ENCODE data around the gene CACNG5. TPM values are rescaled to one million over a fixed set of nuclear protein-coding genes. Genes with fewer than 3 reads are reported as not detected.

Gene CACNG5
- total and polyA plus RNA-seq, 2 experiments from 2014 or later: 1.8 to 3.3 TPM

GRCh38 chr17:66929591-66929990 lies 94.7 kb downstream of the CACNG5 start (continued):
- no peak for TF ChIP-seq POLR2AphosphoS5 (IDR thresholded peaks at IDR 0.05; ENCODE audit: low read depth)
- no peak for TF ChIP-seq ZNF331 (CRISPR knock-in tag; IDR thresholded peaks at IDR 0.05; ENCODE audit: low read depth)
- TF ChIP-seq EZH2phosphoT487 (IDR thresholded peaks at IDR 0.05; ENCODE audit: unreplicated experiment): no peak
- TF ChIP-seq REST (IDR thresholded peaks at IDR 0.05; ENCODE audit: unreplicated experiment): no peak
- TF ChIP-seq EZH2 (IDR thresholded peaks at IDR 0.05; ENCODE audit: low read depth, unreplicated experiment): no peak
- no peak for TF ChIP-seq NANOG (IDR thresholded peaks at IDR 0.05; ENCODE audit: borderline replicate concordance)
- TF ChIP-seq ZNF114 (CRISPR knock-in tag; IDR thresholded peaks at IDR 0.05): no peak

- H4K20me1 ChIP-seq (replicated peaks; ENCODE audit: insufficient read depth): no peaks in the 10 kb centered on the region
- Mint-ChIP-seq H3K36me3 (ENCODE audit: low read depth) (no peaks in the 10 kb centered on the region), H3K27ac (no peak overlapping the region), H3K9me3 (peaks cover 6% of the 10 kb centered on the region), H3K4me3 (no peak overlapping the region), H3K27me3 (ENCODE audit: insufficient read depth, low read depth, poor library complexity) (peaks cover 2% of the 10 kb centered on the region), H3K4me1 (no peaks in the 10 kb centered on the region)
- H3F3A ChIP-seq (replicated peaks; ENCODE audit: low read depth): no peaks in the 10 kb centered on the region
- no peak overlapping the region for H3K4me2 ChIP-seq
- TF ChIP-seq ZNF114 (CRISPR knock-in tag; IDR thresholded peaks at IDR 0.05): no peak
- no peak for TF ChIP-seq POLR2AphosphoS5 (IDR thresholded peaks at IDR 0.05; ENCODE audit: low read depth)
- TF ChIP-seq ETS1 (IDR thresholded peaks at IDR 0.05): peak; percentile 65
- DNase-seq (ENCODE audit: low spot score) (no peak), ATAC-seq (peak; percentile 90)
- no peaks in the 10 kb centered on the region for H3K36me3 ChIP-seq (ENCODE audit: insufficient read depth)
- no peaks in the 10 kb centered on the region for H3K79me2 ChIP-seq (replicated peaks; ENCODE audit: insufficient read depth)
- peak overlapping the region; percentile 73 for H2AFZ ChIP-seq
- no peak overlapping the region for H3K27ac ChIP-seq (ENCODE audit: low read depth)
- no peaks in the 10 kb centered on the region for H3K4me1 ChIP-seq (ENCODE audit: insufficient read depth)
- H3K4me3 ChIP-seq: no peak overlapping the region
- H3K9me2 ChIP-seq (ENCODE audit: insufficient read depth): peaks cover 4% of the 10 kb centered on the region
- no peaks in the 10 kb centered on the region for H3K27me3 ChIP-seq (ENCODE audit: insufficient read depth)
Measured at GRCh38 chr17:66930933-66931332, 96.0 kb downstream of the CACNG5 start.

DNA sequence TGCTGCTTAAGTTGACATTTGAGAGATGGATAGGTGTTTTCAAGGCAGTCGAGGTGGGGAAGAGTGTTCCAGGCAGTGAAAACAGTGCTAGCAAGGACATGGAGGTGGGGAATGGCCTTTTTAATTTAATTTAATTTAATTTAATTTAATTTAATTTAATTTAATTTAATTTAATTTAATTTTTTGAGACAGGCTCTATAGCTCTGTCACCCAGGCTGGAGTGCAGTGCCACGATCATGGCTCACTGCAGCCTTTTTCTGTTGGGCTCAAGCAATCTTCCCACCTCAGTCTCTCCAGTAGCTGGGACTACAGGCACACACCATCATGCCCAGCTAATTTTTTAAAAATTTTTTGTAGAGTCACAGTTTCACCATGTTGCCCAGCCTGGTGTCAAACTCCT lies 97.4 kb downstream of the CACNG5 start:
- Mint-ChIP-seq H3K27ac (no peak overlapping the region), H3K36me3 (ENCODE audit: low read depth) (no peaks in the 10 kb centered on the region), H3K4me3 (no peak overlapping the region), H3K27me3 (ENCODE audit: insufficient read depth, low read depth, poor library complexity) (peaks cover 2% of the 10 kb centered on the region), H3K4me1 (no peaks in the 10 kb centered on the region), H3K9me3 (peaks cover 18% of the 10 kb centered on the region)
- H3K27me3 ChIP-seq (ENCODE audit: insufficient read depth): no peaks in the 10 kb centered on the region
- no peaks in the 10 kb centered on the region for H3K36me3 ChIP-seq (ENCODE audit: insufficient read depth)
- H3K27ac ChIP-seq (ENCODE audit: low read depth): no peak overlapping the region
- DNase-seq (ENCODE audit: low spot score) (no peak), ATAC-seq (no peak)
- no peak overlapping the region for H3K4me2 ChIP-seq
- H3K4me3 ChIP-seq: no peak overlapping the region
- H2AFZ ChIP-seq: no peak overlapping the region
- no peaks in the 10 kb centered on the region for H3K79me2 ChIP-seq (replicated peaks; ENCODE audit: insufficient read depth)
- H3F3A ChIP-seq (replicated peaks; ENCODE audit: low read depth): no peaks in the 10 kb centered on the region
- no peaks in the 10 kb centered on the region for H4K20me1 ChIP-seq (replicated peaks; ENCODE audit: insufficient read depth)
- peaks cover 4% of the 10 kb centered on the region for H3K9me2 ChIP-seq (ENCODE audit: insufficient read depth)
- H3K4me1 ChIP-seq (ENCODE audit: insufficient read depth): no peaks in the 10 kb centered on the region
- TF ChIP-seq POLR2AphosphoS5 (IDR thresholded peaks at IDR 0.05; ENCODE audit: low read depth): no peak
- no peak for TF ChIP-seq EZH2 (IDR thresholded peaks at IDR 0.05; ENCODE audit: low read depth, unreplicated experiment)
- TF ChIP-seq REST (IDR thresholded peaks at IDR 0.05; ENCODE audit: unreplicated experiment): no peak
- no peak for TF ChIP-seq EZH2phosphoT487 (IDR thresholded peaks at IDR 0.05; ENCODE audit: unreplicated experiment)
- no peak for TF ChIP-seq ETS1 (IDR thresholded peaks at IDR 0.05)

Measured in GM23338 (cell line).